ENCODE data around the gene TFDP2.

GRCh38 chr3:142117056-142117851 lies 32.1 kb downstream of the TFDP2 start:
- TF ChIP-seq CTCF (IDR thresholded peaks at IDR 0.05) (no peak), POLR2A (IDR thresholded peaks at IDR 0.05) (no peak)
